HEK293T (cell line): Measurements from ENCODE around the gene ROCK1.

Experiments used
- ARNT ChIP-seq: fragments of 450-650 bp; IDR thresholded peaks from 2 replicates; pipeline ENCODE4 v1.6.1; 2017; ENCODE audit warnings: mild to moderate bottlenecking
- HDGF ChIP-seq: fragments of 450-650 bp; IDR thresholded peaks from 2 replicates; pipeline ENCODE4 v1.6.1; 2017; ENCODE audit warnings: antibody characterized with exemption, borderline replicate concordance
- L3MBTL2 ChIP-seq: fragments of 450-650 bp; conservative IDR thresholded peaks from 2 replicates; pipeline ENCODE4 v1.6.1; 2016; ENCODE audit warnings: mild to moderate bottlenecking
- SP1 ChIP-seq: fragments of 450-650 bp; IDR thresholded peaks from 2 replicates; pipeline ENCODE4 v1.6.1; 2017

DNA sequence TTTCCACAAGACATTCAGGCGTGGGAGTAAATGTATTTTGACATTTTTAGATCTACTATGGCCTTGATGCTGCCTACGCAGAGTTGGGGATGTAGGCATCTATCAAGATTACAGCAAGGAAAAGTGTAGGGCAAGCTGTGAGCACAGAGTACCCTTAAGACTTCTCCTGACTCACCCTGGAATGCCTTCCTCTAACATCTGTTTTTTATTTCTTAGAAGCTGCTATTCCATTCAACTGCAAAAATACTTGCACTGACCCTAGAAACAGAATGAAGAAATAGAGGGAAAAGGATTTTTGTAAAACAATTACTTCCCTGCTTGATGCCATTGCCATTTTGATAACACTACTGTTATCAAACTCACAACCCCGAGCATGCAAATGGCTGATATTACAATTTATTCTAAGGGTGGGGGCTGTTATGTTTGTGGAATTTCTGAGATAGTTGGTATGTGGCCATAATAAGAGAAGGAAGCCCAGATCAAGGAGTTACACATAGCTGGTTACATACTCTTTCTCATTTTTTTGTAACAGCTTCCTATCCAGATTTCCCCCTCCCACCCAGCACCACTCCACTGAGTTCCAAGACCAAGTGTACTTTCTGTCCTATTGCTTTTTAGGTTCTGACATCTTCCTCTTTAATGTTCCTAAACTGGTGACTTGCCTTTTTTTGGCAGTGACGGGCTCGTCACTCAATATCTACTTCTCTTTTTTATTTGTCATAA, 6.0 kb upstream of the ROCK1 start:
- no peak for TF ChIP-seq ARNT
- no peak for TF ChIP-seq SP1
- TF ChIP-seq HDGF = no peak
- no peak for TF ChIP-seq L3MBTL2
